Measurements from ENCODE around the gene ENTPD5.
A peak's percentile ranks its signal among the peaks of the same experiment; 100 is the strongest.
"Not testable (repeated sequence)": the region's sequence is repeated elsewhere in the genome, so short reads cannot be mapped to it uniquely, and the experiment has no call there.

The ENTPD5 gene

DNA sequence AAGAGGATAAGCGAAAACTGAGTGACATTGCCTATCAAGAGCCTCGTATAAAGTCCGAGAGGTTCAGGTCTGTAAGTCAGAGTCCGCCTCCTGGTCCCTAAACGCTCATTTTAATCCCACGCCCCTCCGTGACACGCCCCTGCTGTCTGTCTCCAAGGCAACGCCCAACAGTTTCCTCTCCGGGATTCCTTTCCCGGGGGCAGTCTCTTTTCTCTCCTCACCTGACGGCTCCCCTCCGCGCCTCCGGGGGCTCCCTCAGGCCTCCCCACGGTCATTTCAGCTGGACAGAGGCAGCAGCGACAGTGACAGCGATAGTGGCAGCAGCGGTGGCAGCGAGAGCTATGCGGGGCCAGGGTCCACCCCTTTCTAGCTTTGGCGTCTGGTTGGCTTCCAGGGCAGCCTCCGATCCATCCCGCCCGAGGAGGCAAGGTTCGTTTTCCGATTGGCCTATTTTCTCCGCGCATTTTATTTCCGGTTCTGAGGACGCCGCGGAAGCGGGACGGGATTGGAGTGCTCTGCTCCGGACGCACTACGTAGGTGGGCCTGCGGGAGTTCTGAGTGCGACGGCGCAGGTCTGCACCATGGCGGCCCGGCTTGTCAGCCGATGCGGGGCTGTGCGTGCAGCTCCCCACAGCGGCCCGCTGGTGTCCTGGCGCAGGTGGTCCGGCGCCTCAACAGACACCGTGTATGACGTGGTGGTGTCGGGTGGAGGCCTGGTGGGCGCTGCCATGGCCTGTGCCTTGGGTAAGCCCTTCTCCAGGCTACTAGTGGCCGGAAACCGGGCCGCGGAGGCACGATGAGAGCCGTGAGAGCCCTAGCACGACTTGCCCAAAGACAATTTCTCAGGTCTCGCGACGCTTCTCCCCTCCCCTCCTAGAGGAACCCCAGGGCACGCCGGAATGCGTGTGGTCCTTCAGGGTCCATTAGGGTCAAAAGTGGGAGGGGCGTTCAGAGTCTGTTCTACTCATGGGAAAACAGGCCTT lies 69.0 kb downstream of the ENTPD5 start, which contains the start of the genes COQ6 and FAM161B:
COQ6 (plus strand) TSS at position 551 of the 983 bp plus-strand sequence; CDS start at position 582, 31 bp downstream.
FAM161B (minus strand) TSS at position 343 of the 983 bp plus-strand sequence; CDS start at position 275, 68 bp downstream.
- Histone ChIP-seq H3K4me3 (ENCODE audit: low read depth in 1 of 2, low read length in 2 of 2) (peak within 1 kb of the TSS; percentile 92 to 99), H3K27ac (ENCODE audit: low read depth, low read length) (peak within 1 kb of the TSS; percentile 87), H3K36me3 (ENCODE audit: control insufficient read depth in 1 of 2, insufficient read depth in 2 of 2, low read length in 2 of 2) (peaks cover 6 to 18% of the 10 kb centered on the region in 2 donors), H3K4me1 (ENCODE audit: control insufficient read depth in 1 of 2, insufficient read depth in 2 of 2, low read length in 2 of 2) (peaks cover 6 to 17% of the 10 kb centered on the region in 2 donors), H3K27me3 (ENCODE audit: control insufficient read depth in 1 of 2, insufficient read depth in 2 of 2, low read length in 2 of 2) (no peaks in the 10 kb centered on the region), H3K9me3 (ENCODE audit: control insufficient read depth in 1 of 2, low read length in 2 of 2) (no peaks in the 10 kb centered on the region), H3K9ac (ENCODE audit: low read depth in 1 of 2, low read length in 2 of 2) (peak within 1 kb of the TSS; percentile 84 to 98)

DNA sequence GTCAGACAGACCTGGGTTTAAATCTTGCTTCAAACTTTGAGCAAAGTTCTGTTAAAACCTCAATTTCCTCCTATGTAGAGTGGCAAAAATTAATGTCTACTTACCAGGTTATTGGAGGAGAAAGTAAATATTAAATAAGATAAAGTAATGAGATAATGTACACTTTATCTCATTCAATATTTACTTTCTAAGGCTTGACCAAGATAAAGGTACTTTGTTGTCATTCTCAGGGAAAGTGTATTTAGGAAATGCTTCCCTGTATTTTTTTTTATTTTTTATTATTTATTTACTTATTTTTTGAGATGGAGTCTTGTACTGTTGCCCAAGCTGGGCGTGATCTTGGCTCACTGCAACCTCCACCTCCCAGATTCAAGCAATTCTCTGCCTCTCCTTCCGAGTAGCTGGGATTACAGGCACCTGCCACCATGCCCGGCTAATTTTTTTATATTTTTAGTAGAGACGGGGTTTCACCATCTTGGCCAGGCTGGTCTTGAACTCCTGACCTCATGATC lies 73.9 kb downstream of the ENTPD5 start:
- H3K9ac ChIP-seq (ENCODE audit: low read depth in 1 of 2, low read length in 2 of 2): no peak overlapping the region
- H3K4me1 ChIP-seq (ENCODE audit: control insufficient read depth in 1 of 2, insufficient read depth in 2 of 2, low read length in 2 of 2): peaks cover 29 to 32% of the 10 kb centered on the region in 2 donors
- no peak overlapping the region for H3K27ac ChIP-seq (ENCODE audit: low read depth, low read length)
- H3K9me3 ChIP-seq (ENCODE audit: control insufficient read depth in 1 of 2, low read length in 2 of 2): no peaks in the 10 kb centered on the region
- no peaks in the 10 kb centered on the region for H3K27me3 ChIP-seq (ENCODE audit: control insufficient read depth in 1 of 2, insufficient read depth in 2 of 2, low read length in 2 of 2)
- peaks cover under 1 to 15% of the 10 kb centered on the region in 2 donors for H3K36me3 ChIP-seq (ENCODE audit: control insufficient read depth in 1 of 2, insufficient read depth in 2 of 2, low read length in 2 of 2)
- no peak overlapping the region for H3K4me3 ChIP-seq (ENCODE audit: low read depth in 1 of 2, low read length in 2 of 2)

DNA sequence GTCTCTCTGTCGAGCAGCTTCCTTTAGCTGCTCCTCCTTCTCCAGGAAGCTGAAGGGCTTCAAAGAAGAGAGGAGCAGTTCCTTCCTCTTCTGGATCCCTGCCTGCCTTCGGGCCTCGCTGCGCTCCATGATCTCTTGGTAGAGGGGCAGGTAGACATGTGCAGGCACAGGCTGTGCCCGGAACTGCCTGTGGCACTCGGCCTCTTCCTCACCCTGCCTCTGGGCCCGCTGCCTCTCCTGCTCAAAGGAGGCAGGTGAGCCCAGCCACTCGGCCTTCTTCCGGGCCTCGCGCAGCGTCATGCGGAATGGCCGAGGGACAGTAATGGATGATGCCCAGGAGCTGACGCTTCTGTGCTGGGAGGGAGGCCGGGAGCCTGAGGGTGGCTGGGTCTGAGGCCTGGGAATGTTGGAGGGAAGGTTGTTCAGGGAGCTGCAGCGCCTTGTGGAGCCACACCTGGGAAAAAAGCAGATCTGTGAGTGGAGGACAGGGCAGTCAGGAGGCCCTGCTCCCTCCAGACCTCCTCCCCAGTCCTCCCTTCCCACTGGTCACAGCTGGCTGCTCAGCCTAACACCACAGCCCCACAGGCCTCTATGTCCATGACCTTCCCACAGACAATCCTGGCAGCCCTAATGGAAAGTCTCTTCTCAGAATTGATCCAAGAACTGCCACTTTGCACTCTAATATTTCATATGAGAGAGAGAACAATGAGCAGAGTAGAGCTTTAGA lies 74.5 kb downstream of the ENTPD5 start:
- no peak overlapping the region for H3K27ac ChIP-seq (ENCODE audit: low read depth, low read length)
- H3K9ac ChIP-seq (ENCODE audit: low read depth in 1 of 2, low read length in 2 of 2): no peak overlapping the region
- no peaks in the 10 kb centered on the region for H3K9me3 ChIP-seq (ENCODE audit: control insufficient read depth in 1 of 2, low read length in 2 of 2)
- H3K27me3 ChIP-seq (ENCODE audit: control insufficient read depth in 1 of 2, insufficient read depth in 2 of 2, low read length in 2 of 2): no peaks in the 10 kb centered on the region
- no peak overlapping the region for H3K4me3 ChIP-seq (ENCODE audit: low read depth in 1 of 2, low read length in 2 of 2)
- peaks cover 5 to 15% of the 10 kb centered on the region in 2 donors for H3K36me3 ChIP-seq (ENCODE audit: control insufficient read depth in 1 of 2, insufficient read depth in 2 of 2, low read length in 2 of 2)
- peaks cover 29 to 32% of the 10 kb centered on the region in 2 donors for H3K4me1 ChIP-seq (ENCODE audit: control insufficient read depth in 1 of 2, insufficient read depth in 2 of 2, low read length in 2 of 2)

DNA sequence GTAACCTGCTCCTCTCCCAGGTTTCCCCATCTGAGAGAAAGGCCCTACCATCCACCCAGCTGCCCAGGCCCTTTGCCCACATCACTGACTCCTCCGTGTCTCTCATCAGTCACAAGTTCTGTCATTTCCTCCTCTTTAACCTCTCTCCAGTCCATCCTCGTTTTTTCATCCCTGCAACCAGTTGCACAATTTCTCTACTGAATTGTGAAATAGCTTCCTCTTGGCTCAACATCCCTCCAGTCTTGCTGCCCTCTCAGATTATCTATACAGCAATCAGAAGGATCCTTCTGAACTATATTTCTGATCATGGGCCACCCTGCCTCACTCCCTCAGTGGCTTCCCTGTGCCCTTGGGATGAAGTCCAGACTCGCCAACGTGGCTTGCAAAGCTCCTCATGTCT lies 76.0 kb downstream of the ENTPD5 start:
- Histone ChIP-seq H3K36me3 (ENCODE audit: control insufficient read depth in 1 of 2, insufficient read depth in 2 of 2, low read length in 2 of 2) (peaks cover 5 to 15% of the 10 kb centered on the region in 2 donors), H3K27ac (ENCODE audit: low read depth, low read length) (no peak overlapping the region), H3K9ac (ENCODE audit: low read depth in 1 of 2, low read length in 2 of 2) (no peak overlapping the region), H3K4me3 (ENCODE audit: low read depth in 1 of 2, low read length in 2 of 2) (no peak overlapping the region), H3K27me3 (ENCODE audit: control insufficient read depth in 1 of 2, insufficient read depth in 2 of 2, low read length in 2 of 2) (no peaks in the 10 kb centered on the region), H3K9me3 (ENCODE audit: control insufficient read depth in 1 of 2, low read length in 2 of 2) (no peaks in the 10 kb centered on the region), H3K4me1 (ENCODE audit: control insufficient read depth in 1 of 2, insufficient read depth in 2 of 2, low read length in 2 of 2) (peaks cover 29 to 32% of the 10 kb centered on the region in 2 donors)

DNA sequence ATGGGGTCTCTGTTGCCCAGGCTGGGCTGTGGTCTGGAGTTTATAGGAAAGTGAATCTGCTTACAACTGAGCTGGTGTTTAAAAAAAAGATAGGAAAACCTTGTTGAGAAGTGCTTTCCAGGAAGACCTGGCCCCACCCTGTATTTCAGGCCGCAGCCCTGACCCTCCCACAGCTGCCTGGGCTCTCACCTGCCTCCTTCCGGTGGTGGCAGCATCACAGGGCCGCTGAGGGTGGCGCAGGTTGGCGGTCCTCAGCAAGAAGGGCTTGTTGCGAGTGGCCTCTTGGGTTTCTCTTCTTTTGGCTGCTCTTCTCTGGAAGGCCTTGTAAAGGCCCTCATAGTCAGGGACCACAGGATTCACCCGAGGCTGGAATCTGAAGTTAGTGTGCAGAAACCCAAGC lies 76.9 kb downstream of the ENTPD5 start:
- H3K4me3 ChIP-seq (ENCODE audit: low read depth in 1 of 2, low read length in 2 of 2): no peak overlapping the region
- no peak overlapping the region for H3K27ac ChIP-seq (ENCODE audit: low read depth, low read length)
- no peak overlapping the region for H3K9ac ChIP-seq (ENCODE audit: low read depth in 1 of 2, low read length in 2 of 2)
- H3K27me3 ChIP-seq (ENCODE audit: control insufficient read depth in 1 of 2, insufficient read depth in 2 of 2, low read length in 2 of 2): no peaks in the 10 kb centered on the region
- H3K36me3 ChIP-seq (ENCODE audit: control insufficient read depth in 1 of 2, insufficient read depth in 2 of 2, low read length in 2 of 2): peaks cover 8 to 16% of the 10 kb centered on the region in 2 donors
- peaks cover 29 to 32% of the 10 kb centered on the region in 2 donors for H3K4me1 ChIP-seq (ENCODE audit: control insufficient read depth in 1 of 2, insufficient read depth in 2 of 2, low read length in 2 of 2)
- no peaks in the 10 kb centered on the region for H3K9me3 ChIP-seq (ENCODE audit: control insufficient read depth in 1 of 2, low read length in 2 of 2)

DNA sequence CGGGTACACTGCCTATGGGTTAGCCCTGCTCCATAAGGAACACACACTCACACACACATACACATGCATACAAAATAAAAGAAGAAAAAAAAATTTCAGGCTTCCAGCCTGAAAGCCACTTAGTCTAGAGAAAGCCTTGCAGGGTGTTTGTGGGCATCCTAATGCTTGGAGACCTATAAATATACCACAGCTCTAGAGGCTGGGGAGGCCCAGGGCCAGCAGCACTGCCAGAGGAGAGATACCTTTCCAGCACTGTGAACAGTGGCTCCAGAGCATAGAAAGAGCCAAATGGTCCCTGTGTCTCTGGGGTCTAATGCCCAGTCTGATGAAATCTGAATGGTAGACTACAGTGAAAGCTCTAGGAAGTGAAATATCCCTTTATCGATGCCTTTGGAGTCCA lies 82.1 kb downstream of the ENTPD5 start:
- no peaks in the 10 kb centered on the region for H3K4me1 ChIP-seq (ENCODE audit: control insufficient read depth in 1 of 2, insufficient read depth in 2 of 2, low read length in 2 of 2)
- no peak overlapping the region for H3K27ac ChIP-seq (ENCODE audit: low read depth, low read length)
- H3K36me3 ChIP-seq (ENCODE audit: control insufficient read depth in 1 of 2, insufficient read depth in 2 of 2, low read length in 2 of 2): peaks cover 25 to 37% of the 10 kb centered on the region in 2 donors
- H3K9ac ChIP-seq (ENCODE audit: low read depth in 1 of 2, low read length in 2 of 2): no peak overlapping the region
- H3K27me3 ChIP-seq (ENCODE audit: control insufficient read depth in 1 of 2, insufficient read depth in 2 of 2, low read length in 2 of 2): no peaks in the 10 kb centered on the region
- H3K9me3 ChIP-seq (ENCODE audit: control insufficient read depth in 1 of 2, low read length in 2 of 2): no peaks in the 10 kb centered on the region
- no peak overlapping the region for H3K4me3 ChIP-seq (ENCODE audit: low read depth in 1 of 2, low read length in 2 of 2)

DNA sequence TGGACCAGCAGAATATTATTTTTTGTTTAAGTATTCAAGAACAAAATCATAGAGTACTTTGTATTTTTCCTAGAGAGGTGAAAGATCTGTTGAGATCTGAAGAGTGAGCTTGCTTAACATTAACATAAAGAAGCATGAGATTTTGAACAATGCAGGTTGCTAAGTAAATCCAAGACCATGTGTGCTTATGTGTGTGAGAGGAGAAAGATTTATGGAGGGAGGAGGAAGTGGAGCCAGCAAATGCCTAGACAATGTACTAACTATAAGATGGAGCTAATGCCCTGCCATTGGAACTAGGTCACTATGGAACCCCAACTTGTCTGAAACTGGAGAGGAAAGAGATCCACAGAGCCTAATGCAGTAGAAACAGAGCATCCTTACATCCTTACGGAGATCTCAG lies 82.5 kb downstream of the ENTPD5 start:
- Histone ChIP-seq H3K27ac (ENCODE audit: low read depth, low read length) (no peak overlapping the region), H3K36me3 (ENCODE audit: control insufficient read depth in 1 of 2, insufficient read depth in 2 of 2, low read length in 2 of 2) (peaks cover 30 to 42% of the 10 kb centered on the region in 2 donors), H3K27me3 (ENCODE audit: control insufficient read depth in 1 of 2, insufficient read depth in 2 of 2, low read length in 2 of 2) (no peaks in the 10 kb centered on the region), H3K9ac (ENCODE audit: low read depth in 1 of 2, low read length in 2 of 2) (no peak overlapping the region), H3K4me1 (ENCODE audit: control insufficient read depth in 1 of 2, insufficient read depth in 2 of 2, low read length in 2 of 2) (no peaks in the 10 kb centered on the region), H3K4me3 (ENCODE audit: low read depth in 1 of 2, low read length in 2 of 2) (no peak overlapping the region), H3K9me3 (ENCODE audit: control insufficient read depth in 1 of 2, low read length in 2 of 2) (no peaks in the 10 kb centered on the region)

DNA sequence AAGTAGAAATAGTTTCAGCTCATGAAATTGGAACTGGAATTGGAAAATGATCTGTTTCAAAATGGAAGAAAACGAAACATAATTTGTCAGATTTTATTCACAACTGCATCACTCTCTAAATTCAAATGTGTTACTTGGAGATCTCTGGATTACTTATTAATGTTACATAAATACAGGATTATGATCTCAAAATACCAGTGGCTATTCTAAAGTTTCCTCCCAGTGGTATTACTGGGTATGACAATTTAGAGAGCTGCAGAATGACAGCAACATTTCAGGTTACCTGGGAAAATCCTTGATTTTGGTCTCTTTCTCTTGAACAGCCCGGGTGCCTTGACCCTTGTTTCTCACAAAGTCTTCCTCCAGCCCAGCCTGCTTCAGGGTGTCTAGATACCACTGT lies 83.4 kb downstream of the ENTPD5 start:
- Histone ChIP-seq H3K4me3 (ENCODE audit: low read depth in 1 of 2, low read length in 2 of 2) (no peak overlapping the region), H3K27ac (ENCODE audit: low read depth, low read length) (no peak overlapping the region), H3K9ac (ENCODE audit: low read depth in 1 of 2, low read length in 2 of 2) (no peak overlapping the region), H3K4me1 (ENCODE audit: control insufficient read depth in 1 of 2, insufficient read depth in 2 of 2, low read length in 2 of 2) (no peaks in the 10 kb centered on the region), H3K36me3 (ENCODE audit: control insufficient read depth in 1 of 2, insufficient read depth in 2 of 2, low read length in 2 of 2) (peaks cover 36 to 51% of the 10 kb centered on the region in 2 donors), H3K9me3 (ENCODE audit: control insufficient read depth in 1 of 2, low read length in 2 of 2) (no peaks in the 10 kb centered on the region), H3K27me3 (ENCODE audit: control insufficient read depth in 1 of 2, insufficient read depth in 2 of 2, low read length in 2 of 2) (no peaks in the 10 kb centered on the region)

DNA sequence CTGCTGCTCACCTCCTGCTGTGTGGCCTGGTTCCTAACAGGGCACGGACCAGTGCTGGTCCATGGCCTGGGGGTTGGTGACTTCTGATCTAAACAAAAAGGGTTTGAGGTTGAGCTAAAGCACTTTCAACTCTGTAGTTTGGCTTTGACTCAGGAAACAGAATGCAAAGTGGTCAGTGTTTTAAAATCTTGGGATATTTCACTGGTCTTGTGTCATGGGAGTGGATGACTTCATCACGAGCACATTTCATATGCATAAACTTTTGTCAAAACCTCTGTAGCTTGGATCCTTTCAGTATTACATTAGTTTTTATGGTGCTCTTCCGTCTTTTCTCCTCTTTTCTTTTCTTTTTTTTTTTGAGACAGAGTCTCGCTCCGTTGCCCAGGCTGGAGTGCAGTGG lies 94.8 kb downstream of the ENTPD5 start:
- Histone ChIP-seq H3K27ac (ENCODE audit: low read depth, low read length) (no peak overlapping the region), H3K9ac (ENCODE audit: low read depth in 1 of 2, low read length in 2 of 2) (no peak overlapping the region), H3K4me1 (ENCODE audit: control insufficient read depth in 1 of 2, insufficient read depth in 2 of 2, low read length in 2 of 2) (no peaks in the 10 kb centered on the region), H3K4me3 (ENCODE audit: low read depth in 1 of 2, low read length in 2 of 2) (no peak overlapping the region), H3K9me3 (ENCODE audit: control insufficient read depth in 1 of 2, low read length in 2 of 2) (no peaks in the 10 kb centered on the region), H3K27me3 (ENCODE audit: control insufficient read depth in 1 of 2, insufficient read depth in 2 of 2, low read length in 2 of 2) (no peaks in the 10 kb centered on the region), H3K36me3 (ENCODE audit: control insufficient read depth in 1 of 2, insufficient read depth in 2 of 2, low read length in 2 of 2) (peaks cover 53 to 86% of the 10 kb centered on the region in 2 donors)

DNA sequence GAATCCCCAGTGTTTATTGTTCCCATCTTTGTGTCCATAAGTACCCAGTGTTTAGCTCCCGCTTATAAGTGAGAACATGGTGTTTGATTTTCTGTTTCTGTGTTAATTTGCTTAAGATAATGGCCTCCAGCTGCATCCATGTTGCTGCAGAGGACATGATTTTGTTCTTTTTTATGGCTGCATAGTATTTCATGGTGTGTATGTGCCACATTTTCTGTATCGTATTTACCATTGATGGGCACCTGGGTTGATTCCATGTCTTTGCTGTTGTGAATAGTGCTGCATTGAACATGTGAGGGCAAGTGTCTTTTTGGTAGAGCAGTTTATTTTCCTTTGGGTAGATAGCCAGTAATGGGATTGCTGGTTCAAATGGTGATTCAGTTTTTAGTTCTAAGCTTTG lies 99.6 kb downstream of the ENTPD5 start:
- H3K4me1 ChIP-seq (ENCODE audit: control insufficient read depth in 1 of 2, insufficient read depth in 2 of 2, low read length in 2 of 2); H3K4me3 ChIP-seq (ENCODE audit: low read depth in 1 of 2, low read length in 2 of 2); H3K27ac ChIP-seq (ENCODE audit: low read depth, low read length); H3K9ac ChIP-seq (ENCODE audit: low read depth in 1 of 2, low read length in 2 of 2); H3K9me3 ChIP-seq (ENCODE audit: control insufficient read depth in 1 of 2, low read length in 2 of 2); H3K27me3 ChIP-seq (ENCODE audit: control insufficient read depth in 1 of 2, insufficient read depth in 2 of 2, low read length in 2 of 2): not testable (repeated sequence)
- peaks cover 38 to 58% of the 10 kb centered on the region in 2 donors for H3K36me3 ChIP-seq (ENCODE audit: control insufficient read depth in 1 of 2, insufficient read depth in 2 of 2, low read length in 2 of 2)
